HTR-8/SVneo (cell line): Measurements from ENCODE around the gene GALNT14.

Source experiments
- DNase-seq: peaks from one replicate; pipeline ENCODE4 v3.0.0; 2011; ENCODE audit warnings: low spot score, mixed read lengths; ENCODE audit not compliant: insufficient read length
- FAIRE-seq: peaks from 2 replicates; lab custom pipeline; 2011; peaks lifted over from hg19 to GRCh38; lab: Jason Lieb, UNC

GALNT14 gene

DNA sequence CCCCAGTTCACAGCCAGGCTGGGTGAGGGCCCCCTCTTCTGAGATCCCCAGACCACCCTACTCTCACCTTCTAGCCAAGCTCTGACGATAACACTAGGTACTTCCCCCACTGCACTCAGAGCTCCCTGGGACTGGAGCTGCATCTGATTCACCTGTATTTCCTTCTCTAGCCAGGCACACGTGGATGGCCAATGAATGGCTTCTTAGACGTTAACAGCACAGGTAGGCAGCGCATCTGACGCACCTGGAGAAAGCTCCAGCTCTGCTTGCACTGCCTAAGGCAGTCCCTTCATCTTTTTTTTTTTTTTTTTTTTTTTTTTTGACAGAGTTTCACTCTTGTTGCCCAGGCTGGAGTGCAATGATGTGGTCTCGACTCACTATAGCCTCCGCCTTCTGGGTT is 48.1 kb downstream of the GALNT14 start:
- FAIRE-seq (no peak), DNase-seq (no peak)

- no peak for DNase-seq
- FAIRE-seq, result no peak
Observed at GRCh38 chr2:31089645-31090044, 48.6 kb downstream of the GALNT14 start.

DNA sequence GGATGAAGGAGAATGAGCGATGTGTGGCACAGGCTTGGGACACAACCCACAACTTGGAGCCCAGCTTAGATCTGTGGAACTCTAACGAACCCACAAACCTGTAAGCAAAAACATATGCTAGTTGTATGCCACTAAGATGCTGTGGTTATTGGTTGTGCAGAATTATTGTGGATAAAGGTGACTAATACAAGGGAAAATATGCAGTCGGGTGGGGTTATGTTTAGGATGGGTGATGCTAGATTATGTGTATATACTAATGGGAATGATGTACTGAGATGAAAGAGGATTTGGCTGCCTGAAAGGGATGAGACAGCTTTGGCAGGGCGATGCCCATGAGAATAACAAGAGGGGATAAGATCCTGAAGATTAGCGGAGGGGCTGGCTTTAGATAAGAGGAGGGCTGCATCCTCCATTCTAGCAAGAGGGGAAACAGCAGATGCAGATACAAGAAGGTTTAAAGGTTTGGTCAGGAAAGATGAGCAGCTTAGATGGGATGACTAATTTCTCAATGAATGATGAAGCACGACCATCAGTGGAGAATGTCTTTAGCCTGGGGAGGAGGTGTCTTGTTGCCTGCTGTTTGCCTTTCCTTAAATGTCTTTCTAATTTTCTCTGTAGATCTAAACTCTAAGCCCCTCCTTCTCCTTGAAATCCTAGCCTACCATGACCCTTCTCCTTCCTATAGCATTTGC is 49.6 kb downstream of the GALNT14 start:
- FAIRE-seq (no peak), DNase-seq (no peak)

- FAIRE-seq (no peak), DNase-seq (no peak)
Observed at GRCh38 chr2:31087491-31087890, 50.7 kb downstream of the GALNT14 start.

DNA sequence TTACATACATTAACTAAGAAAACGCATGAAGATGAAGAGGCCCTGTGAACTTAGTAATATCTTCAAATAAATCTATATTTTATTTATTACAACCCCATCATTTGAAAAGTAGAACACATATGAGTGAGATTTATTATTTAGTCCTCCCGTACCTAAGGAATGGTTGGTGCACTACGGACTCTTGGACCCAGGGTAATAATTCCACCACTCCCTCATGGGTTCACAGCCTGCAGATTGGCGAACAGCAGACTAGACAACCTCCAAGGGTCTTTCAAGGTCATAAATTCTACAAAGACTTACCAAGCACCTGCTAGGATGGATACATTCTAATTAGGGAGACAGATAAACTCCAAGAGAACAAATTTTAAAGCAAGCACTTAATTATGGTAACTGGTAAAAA is 51.6 kb downstream of the GALNT14 start:
- FAIRE-seq, result no peak
- no peak for DNase-seq

DNA sequence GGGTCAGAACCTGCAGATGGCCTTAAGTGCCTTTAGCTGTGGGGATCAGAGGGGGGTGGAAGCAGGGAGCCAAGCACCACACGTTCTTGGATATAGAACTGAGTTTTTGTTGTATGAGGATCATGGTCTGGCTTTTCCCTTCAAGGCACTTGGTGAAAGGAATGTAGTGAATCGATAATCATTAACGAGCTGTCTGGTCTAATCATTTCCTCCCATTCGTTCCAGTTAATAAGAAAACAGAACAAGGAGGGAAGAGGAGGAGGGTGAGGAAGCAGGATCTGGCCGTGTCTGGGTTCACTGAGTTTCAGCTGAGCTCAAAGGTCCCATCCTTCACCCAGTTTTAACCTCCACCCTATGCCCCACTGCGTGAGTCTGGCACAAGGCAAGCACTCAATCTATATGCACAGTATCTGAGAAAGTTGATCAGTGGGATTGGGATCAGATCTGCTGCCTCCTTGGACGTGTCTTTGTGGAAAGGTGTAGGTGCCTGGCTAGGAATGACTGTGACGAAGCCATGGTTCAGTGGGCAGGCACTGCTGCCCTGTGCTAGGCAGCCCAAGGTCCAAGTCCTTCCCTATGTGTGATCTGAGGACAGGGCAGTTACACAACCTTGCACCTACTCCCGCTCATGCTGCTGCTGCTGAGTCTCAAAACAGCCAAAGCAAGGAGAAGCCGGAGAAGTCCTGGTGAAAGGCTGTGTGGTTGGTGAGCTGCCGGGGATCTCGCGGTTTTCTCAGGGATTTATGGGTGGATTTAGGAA is 54.8 kb downstream of the GALNT14 start:
- no peak for DNase-seq
- no peak for FAIRE-seq

DNA sequence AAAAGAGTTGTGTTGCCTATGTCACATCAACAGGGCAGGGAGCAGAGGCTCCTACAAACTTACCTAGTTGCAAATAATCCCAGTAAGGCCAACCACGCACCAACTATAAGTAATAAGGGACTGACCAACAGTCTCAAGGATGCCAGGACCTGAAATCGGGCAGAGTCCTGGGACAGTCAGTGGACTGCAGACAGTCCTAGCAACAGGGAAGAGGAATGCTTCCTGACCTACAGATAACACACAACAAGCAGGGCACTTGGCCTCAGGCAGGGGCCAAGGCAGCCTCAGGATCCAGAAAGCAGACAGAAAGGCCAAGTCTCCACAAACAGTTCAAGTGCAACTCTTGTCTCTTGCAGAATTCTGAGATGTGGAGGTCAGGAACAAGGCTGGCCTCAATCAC is 56.2 kb downstream of the GALNT14 start:
- FAIRE-seq (peak; percentile 33), DNase-seq (no peak)

DNA sequence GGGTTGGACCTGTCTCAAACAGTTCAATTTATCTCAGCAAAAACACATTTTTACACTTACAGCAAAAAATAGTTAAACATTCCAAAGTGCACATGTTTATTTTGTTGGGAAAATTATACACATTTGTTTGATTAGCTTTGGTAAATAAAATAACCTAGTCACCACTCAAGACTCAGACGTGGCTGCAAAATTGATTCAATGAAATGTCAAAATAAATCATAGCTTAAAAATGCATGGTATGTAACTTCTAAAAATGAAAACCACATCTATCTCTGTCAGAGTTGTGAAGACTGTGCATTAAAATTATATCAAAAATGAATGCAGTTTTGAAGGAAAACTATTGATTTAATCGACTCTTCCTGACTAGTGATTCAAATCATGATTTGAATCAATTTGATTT is 56.7 kb downstream of the GALNT14 start:
- no peak for DNase-seq
- no peak for FAIRE-seq

- DNase-seq, result no peak
- no peak for FAIRE-seq
Observed at GRCh38 chr2:31080361-31080760, 57.9 kb downstream of the GALNT14 start.

DNA sequence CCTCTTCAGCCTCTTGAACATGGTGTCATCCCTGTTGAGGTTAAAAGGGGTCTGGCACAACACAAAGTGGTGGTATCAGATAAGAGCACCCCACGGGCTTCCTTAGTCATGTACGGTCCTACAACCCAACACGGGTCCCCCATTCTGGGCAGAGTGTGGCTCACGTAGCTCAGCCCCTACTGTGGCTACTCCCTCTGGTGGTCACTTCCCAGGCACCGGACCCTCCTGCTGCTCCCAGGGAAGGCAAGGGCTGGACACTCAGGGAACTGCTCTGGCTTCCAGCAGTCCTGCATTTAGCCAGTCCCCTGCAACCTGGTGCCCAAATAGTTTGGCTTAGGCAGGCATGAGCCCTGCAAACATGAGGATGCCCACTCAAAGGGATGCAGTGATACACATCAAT is 58.6 kb downstream of the GALNT14 start:
- peak; percentile 57 for FAIRE-seq
- DNase-seq, result no peak

GRCh38 chr2:31078579-31079105 is 59.6 kb downstream of the GALNT14 start:
- DNase-seq, result no peak
- peak; percentile 54 for FAIRE-seq

- DNase-seq, result no peak
- no peak for FAIRE-seq
Observed at GRCh38 chr2:31078011-31078410, 60.2 kb downstream of the GALNT14 start.

- FAIRE-seq, result no peak
- no peak for DNase-seq
Observed at GRCh38 chr2:31075941-31076590, 62.2 kb downstream of the GALNT14 start.

DNA sequence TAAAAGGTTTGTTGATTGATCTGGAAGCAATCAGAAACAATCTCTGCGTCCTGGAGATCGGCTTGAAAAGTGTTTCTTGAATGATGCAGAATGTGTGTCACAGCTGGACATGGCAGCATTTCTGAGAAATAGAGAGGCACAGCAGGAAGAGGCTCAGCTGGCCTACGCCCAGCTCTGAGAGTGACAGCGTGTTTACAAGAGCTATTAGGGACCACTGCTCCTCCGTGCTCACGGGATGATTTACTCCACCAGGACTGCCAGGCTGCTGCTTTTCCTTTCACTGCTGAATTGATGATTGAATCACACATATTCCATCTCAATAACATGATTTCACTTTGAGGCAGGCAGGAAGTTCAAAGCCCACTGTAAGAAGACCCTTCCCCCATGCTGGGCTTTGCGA is 62.8 kb downstream of the GALNT14 start:
- FAIRE-seq, result no peak
- no peak for DNase-seq

DNA sequence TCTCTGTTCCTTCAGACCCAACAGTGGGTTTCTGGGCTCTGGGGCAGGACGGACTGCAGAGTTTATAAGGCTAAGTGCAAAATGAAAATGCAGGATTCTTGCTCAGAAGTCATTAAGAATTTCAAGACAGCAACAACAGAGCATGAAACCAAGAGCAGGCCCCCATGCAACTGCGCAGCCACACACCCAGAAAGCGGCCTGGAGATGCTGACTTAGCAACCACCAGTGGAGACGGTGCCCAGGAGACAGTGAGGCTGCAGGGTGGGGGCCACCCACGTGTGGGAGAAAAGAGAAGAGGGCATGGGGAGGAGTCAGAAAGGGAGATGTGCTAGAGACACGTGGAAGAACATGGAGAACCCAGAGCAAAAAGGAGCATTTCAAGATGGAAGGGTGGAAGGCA is 66.5 kb downstream of the GALNT14 start:
- DNase-seq (no peak), FAIRE-seq (no peak)

GRCh38 chr2:31070339-31071125 is 67.7 kb downstream of the GALNT14 start:
- FAIRE-seq, result no peak
- no peak for DNase-seq

DNA sequence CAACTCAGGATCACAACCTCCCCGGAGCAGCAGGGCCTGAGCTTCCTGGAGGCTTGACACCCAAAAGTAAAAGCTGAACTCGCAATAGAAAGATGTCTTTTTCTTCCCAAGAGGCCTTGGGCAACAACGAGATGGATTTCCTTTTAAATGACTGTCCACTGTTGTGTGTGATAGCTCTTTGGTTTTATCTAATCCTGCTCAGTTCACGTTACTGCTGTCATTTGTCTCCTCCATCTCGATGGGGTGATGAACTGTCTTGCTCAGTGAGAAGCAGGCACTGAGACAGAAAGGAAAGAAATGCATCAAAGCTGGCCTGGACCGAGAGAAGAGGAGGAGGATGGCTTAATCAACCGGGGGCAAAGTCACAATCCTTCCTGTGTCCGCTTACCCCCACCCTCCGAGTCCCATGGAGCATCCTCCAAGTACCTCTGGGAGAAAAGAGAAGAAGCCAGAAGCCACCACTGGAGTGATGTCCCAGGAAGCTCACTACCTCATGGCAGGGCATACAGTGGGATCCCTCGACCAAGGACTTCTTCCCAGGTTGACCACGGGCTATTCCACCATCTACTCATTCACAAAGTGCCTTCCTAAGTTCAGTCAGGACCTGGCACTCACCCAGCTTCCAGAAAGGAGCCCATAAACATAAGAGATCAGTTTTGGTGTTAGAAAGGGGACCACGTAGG is 68.5 kb downstream of the GALNT14 start:
- FAIRE-seq (no peak), DNase-seq (no peak)

- DNase-seq, result no peak
- no peak for FAIRE-seq
Observed at GRCh38 chr2:31067259-31067658, 71.0 kb downstream of the GALNT14 start.

- FAIRE-seq (no peak), DNase-seq (no peak)
Observed at GRCh38 chr2:31066551-31066950, 71.7 kb downstream of the GALNT14 start.

DNA sequence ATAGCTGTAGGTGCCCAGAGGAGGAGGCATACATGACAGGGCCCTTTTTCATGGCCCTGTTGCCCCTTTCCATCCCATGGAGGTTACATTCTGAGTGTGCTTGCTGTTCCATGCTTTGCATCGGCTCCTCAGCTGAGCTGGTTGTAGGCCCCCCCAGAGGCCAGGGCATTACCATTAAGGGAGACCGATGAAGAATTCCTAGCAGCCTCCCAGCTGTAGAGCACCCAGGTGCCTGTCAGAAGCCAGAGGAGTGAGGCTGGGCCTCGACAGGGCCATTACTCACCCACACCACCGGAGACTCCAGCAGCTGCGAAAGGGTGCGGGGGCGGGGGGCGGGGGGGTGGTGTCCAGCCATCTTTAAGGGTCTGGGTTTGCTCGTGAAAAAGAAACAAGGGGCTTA is 72.2 kb downstream of the GALNT14 start:
- FAIRE-seq (no peak), DNase-seq (no peak)
